ENCODE results near the gene UBE2D2. TPM values are rescaled to one million over a fixed set of nuclear protein-coding genes. Genes with fewer than 3 reads are reported as not detected.
A peak's percentile ranks its signal among the peaks of the same experiment; 100 is the strongest.

The UBE2D2 gene
- total and polyA plus RNA-seq, 10 of the 15 experiments (the other 5 are each of a cell fraction or from before 2014, with no cell fraction given) = 58.6 to 245 (median 128) TPM

GRCh38 chr5:139593716-139594319 is 32.7 kb downstream of the UBE2D2 start:
- Histone ChIP-seq H2AFZ (ENCODE audit: control insufficient read depth, low read depth, low read length) (no peak overlapping the region), H3K4me3 (no peak overlapping the region), H3K36me3 (ENCODE audit: control insufficient read depth in 2 of 2, insufficient read depth in 2 of 2, low read length in 1 of 2) (peaks cover 0 to 14% of the 10 kb centered on the region in 2 experiments; a peak in 2 of 4 replicates), H3K9ac (ENCODE audit: control insufficient read depth, insufficient read depth, low read length) (no peak overlapping the region), H3K27me3 (replicated peaks in 1 of 2; ENCODE audit: control insufficient read depth in 2 of 2, insufficient read depth in 2 of 2, low read length in 1 of 2) (no peaks in the 10 kb centered on the region), H3K27ac (ENCODE audit: control insufficient read depth, insufficient read depth) (peak overlapping the region; percentile 34), H3K4me1 (ENCODE audit: control insufficient read depth, insufficient read depth, low read length) (peaks cover 25% of the 10 kb centered on the region), H3K79me2 (ENCODE audit: control insufficient read depth, insufficient read depth, low read length) (peaks cover 88% of the 10 kb centered on the region), H3K4me2 (ENCODE audit: control insufficient read depth, insufficient read depth) (peak overlapping the region; percentile 49), H3K9me3 (replicated peaks; ENCODE audit: control insufficient read depth, insufficient read depth, low read length) (no peaks in the 10 kb centered on the region), H4K20me1 (ENCODE audit: control insufficient read depth, insufficient read depth) (no peaks in the 10 kb centered on the region; the same call in 1 of the 2 replicates)
- intact Hi-C loops (cut with micrococcal nuclease; ENCODE audit: unreplicated experiment) (no loop called here), in situ Hi-C loops (cut with MboI) (no loop called here)
- POLR2A ChIA-PET = interaction anchor here (0.5 to 1.3 kb wide), 5 partner anchors 10 to 256 kb away, joined by 3 to 5 read pairs (median 4); no protein-coding TSS in a partner anchor
- FAIRE-seq = no peak
- WGBS (ENCODE audit: insufficient coverage, insufficient replicate concordance, low lambda C conversion rate, missing lambda C conversion rate) = 2% methylated on average over 3 of the region's 3 CpGs
- no peak for DNase-seq (ENCODE audit: low read depth, low spot score)
- TF ChIP-seq BMI1 (IDR thresholded peaks at IDR 0.05; ENCODE audit: borderline replicate concordance) (no peak), CEBPB (IDR thresholded peaks at IDR 0.05; ENCODE audit: borderline replicate concordance in 1 of 2, low read depth in 2 of 2, low read length in 2 of 2) (0 out of 4 replicates have a peak, but pooled peaks of 1 of the 2 experiments have one; percentile 14), ZBTB33 (IDR thresholded peaks at IDR 0.05) (no peak), BCL11A (IDR thresholded peaks at IDR 0.05; ENCODE audit: low read depth, low read length) (no peak), ESRRA (IDR thresholded peaks at IDR 0.05; ENCODE audit: low read length) (no peak), ATF7 (IDR thresholded peaks at IDR 0.05; ENCODE audit: low read depth) (no peak), CUX1 (IDR thresholded peaks at IDR 0.05; ENCODE audit: insufficient replicate concordance, low read depth, low read length) (no peak), MEF2A (IDR thresholded peaks at IDR 0.05; ENCODE audit: insufficient read depth, low read depth, low read length) (0 out of 2 replicates have a peak, but pooled peaks have one; percentile 58), ZBED1 (IDR thresholded peaks at IDR 0.05; ENCODE audit: borderline replicate concordance) (no peak)
- ATAC-seq = peak; percentile 44
- BruUV-seq (replicated peaks) = no TSS peak
- CTCF ChIA-PET = interaction anchor here (1.2 to 2.9 kb wide), 3 partner anchors 12 to 25 kb away, joined by 3 to 6 read pairs (median 4); no protein-coding TSS in a partner anchor
- RAD21 ChIA-PET (ENCODE audit: unreplicated experiment) = interaction anchor here (0.7 to 1.4 kb wide), 3 partner anchors 11 to 40 kb away, joined by 3 read pairs; no protein-coding TSS in a partner anchor
- SMC1A ChIA-PET (ENCODE audit: uncharacterized antibody, unreplicated experiment) = interaction anchor here (1.0 to 2.4 kb wide), 7 partner anchors 11 to 75 kb away, joined by 3 to 13 read pairs (median 4); no protein-coding TSS in a partner anchor
